ENCODE measurements around the gene PDLIM5. TPM values are rescaled to one million over a fixed set of nuclear protein-coding genes. Genes with fewer than 3 reads are reported as not detected.

The PDLIM5 gene
- total RNA-seq, 1 experiment from 2014 or later: 58.0 TPM

DNA sequence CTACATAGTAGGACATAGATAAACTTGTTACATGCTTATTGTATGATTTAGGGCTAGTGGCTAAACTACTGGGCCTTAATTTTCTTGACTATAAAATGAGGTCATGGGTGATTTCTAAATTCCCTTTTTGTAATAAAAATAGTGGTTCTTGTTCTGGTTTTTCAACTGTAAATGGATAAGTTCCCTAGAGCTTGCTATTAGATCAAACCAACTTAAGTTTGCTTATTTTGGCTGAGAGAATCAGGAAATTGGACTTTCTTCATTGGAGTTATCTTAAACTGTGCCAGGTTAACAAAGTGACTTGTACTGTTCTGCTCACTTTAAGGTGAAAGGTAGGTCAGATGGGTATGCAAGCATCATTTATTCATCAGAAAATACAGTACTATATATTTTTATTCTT lies 78.3 kb downstream of the PDLIM5 start:
- Histone ChIP-seq H2BK12ac (ENCODE audit: insufficient read length, low read depth, low read length) (no peak overlapping the region), H3T11ph (ENCODE audit: low read length) (no peak overlapping the region), H3K79me1 (ENCODE audit: insufficient read depth, low read depth, low read length, poor library complexity, severe bottlenecking) (no peaks in the 10 kb centered on the region), H3K9me3 (ENCODE audit: control insufficient read depth, low read depth, low read length) (no peaks in the 10 kb centered on the region), H3K4me1 (ENCODE audit: insufficient read depth, low read length) (peaks cover 5% of the 10 kb centered on the region; the same call in 1 of the 2 replicates), H2BK20ac (ENCODE audit: low read depth, low read length, poor library complexity, severe bottlenecking) (no peak overlapping the region), H4K8ac (replicated peaks; ENCODE audit: insufficient read length, low read depth, low read length) (no peak overlapping the region), H3K4ac (ENCODE audit: low read depth, low read length) (no peak overlapping the region), H3K23me2 (ENCODE audit: insufficient read length, low read depth, low read length, poor library complexity, severe bottlenecking) (no peaks in the 10 kb centered on the region), H2BK5ac (ENCODE audit: insufficient read length, low read length) (no peak overlapping the region), H4K5ac (ENCODE audit: insufficient read length, low read depth, low read length) (no peak overlapping the region), H2BK15ac (ENCODE audit: low read depth, low read length) (no peak overlapping the region), H4K20me1 (ENCODE audit: control insufficient read depth, insufficient read depth, insufficient read length) (no peaks in the 10 kb centered on the region), H3K14ac (ENCODE audit: insufficient read depth, low read length) (no peak overlapping the region), H3K79me2 (ENCODE audit: insufficient read depth, low read length) (no peaks in the 10 kb centered on the region), H3K4me2 (ENCODE audit: insufficient read depth, insufficient read length, low read length) (no peak overlapping the region), H3K18ac (ENCODE audit: insufficient read length, low read depth, low read length) (no peak overlapping the region), H2AK5ac (ENCODE audit: insufficient read length, low read length) (no peak overlapping the region), H4K91ac (ENCODE audit: insufficient read length, low read depth, low read length) (no peak overlapping the region), H3K27ac (ENCODE audit: insufficient read length, low read depth, low read length) (no peak overlapping the region), H2BK120ac (ENCODE audit: low read depth, low read length, poor library complexity, severe bottlenecking) (no peak overlapping the region), H3K9ac (ENCODE audit: extremely low read depth, insufficient read length, low read length) (no peak overlapping the region), H3K27me3 (ENCODE audit: insufficient read depth, low read length) (no peaks in the 10 kb centered on the region), H3K56ac (ENCODE audit: insufficient read length, low read depth, low read length) (no peak overlapping the region), H2AFZ (ENCODE audit: low read length) (no peak overlapping the region), H3K23ac (ENCODE audit: insufficient read length, low read depth, low read length) (no peak overlapping the region)
- Mint-ChIP-seq H3K9me3 (no peaks in the 10 kb centered on the region), H3K4me3 (no peak overlapping the region), H3K27me3 (ENCODE audit: low read depth) (no peaks in the 10 kb centered on the region), H3K27ac (peak overlapping the region in 1 of 3 experiments; percentile 36; a peak in 2 of 7 replicates), H3K4me1 (peaks cover 14 to 27% of the 10 kb centered on the region in 2 experiments), H3K36me3 (ENCODE audit: insufficient read depth in 1 of 3, low read depth in 3 of 3) (peaks cover 0 to 2% (median 0%) of the 10 kb centered on the region in 3 experiments; a peak in 1 of 7 replicates)
- TF ChIP-seq, protein P1, sequence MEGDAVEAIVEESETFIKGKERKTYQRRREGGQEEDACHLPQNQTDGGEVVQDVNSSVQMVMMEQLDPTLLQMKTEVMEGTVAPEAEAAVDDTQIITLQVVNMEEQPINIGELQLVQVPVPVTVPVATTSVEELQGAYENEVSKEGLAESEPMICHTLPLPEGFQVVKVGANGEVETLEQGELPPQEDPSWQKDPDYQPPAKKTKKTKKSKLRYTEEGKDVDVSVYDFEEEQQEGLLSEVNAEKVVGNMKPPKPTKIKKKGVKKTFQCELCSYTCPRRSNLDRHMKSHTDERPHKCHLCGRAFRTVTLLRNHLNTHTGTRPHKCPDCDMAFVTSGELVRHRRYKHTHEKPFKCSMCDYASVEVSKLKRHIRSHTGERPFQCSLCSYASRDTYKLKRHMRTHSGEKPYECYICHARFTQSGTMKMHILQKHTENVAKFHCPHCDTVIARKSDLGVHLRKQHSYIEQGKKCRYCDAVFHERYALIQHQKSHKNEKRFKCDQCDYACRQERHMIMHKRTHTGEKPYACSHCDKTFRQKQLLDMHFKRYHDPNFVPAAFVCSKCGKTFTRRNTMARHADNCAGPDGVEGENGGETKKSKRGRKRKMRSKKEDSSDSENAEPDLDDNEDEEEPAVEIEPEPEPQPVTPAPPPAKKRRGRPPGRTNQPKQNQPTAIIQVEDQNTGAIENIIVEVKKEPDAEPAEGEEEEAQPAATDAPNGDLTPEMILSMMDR (conservative IDR thresholded peaks at IDR 0.05): no peak
- DNase-seq: no peak

All from H9 (cell line).